Astrocyte (in vitro differentiated cells and primary cell): ENCODE results near the gene BTBD18.

ENCODE experiments used
- EZH2 ChIP-seq: IDR thresholded peaks from 2 replicates; pipeline ENCODE4 v1.6.1; 2012; ENCODE audit warnings: mild to moderate bottlenecking, low read length, inconsistent platforms; ENCODE audit not compliant: insufficient read depth
- TF ChIP-seq, protein P1 (sequence below): IDR thresholded peaks from 2 replicates; pipeline ENCODE4 v1.5.1; 2011; ENCODE audit warnings: low read depth, mild to moderate bottlenecking, inconsistent platforms, low read length, moderate library complexity; ENCODE audit not compliant: insufficient read depth

DNA sequence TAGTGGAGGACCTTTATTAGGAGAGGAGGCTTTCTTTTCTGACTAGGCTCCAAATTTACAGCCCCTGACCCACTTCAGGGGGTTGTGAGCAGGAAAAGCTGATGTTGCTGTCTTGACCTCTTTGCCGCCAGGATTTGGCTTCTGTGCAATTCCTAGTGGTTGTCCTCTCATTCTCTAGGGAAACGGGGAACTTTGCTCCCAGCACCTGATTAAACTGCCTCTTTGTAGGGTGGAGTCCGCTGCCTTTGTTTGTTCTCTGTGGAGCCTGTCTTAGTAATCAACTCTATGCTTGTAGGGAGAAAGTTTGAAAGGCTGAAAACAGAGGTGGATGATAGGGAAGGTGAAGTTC, 26.3 kb upstream of the BTBD18 start:
- TF ChIP-seq, protein P1, sequence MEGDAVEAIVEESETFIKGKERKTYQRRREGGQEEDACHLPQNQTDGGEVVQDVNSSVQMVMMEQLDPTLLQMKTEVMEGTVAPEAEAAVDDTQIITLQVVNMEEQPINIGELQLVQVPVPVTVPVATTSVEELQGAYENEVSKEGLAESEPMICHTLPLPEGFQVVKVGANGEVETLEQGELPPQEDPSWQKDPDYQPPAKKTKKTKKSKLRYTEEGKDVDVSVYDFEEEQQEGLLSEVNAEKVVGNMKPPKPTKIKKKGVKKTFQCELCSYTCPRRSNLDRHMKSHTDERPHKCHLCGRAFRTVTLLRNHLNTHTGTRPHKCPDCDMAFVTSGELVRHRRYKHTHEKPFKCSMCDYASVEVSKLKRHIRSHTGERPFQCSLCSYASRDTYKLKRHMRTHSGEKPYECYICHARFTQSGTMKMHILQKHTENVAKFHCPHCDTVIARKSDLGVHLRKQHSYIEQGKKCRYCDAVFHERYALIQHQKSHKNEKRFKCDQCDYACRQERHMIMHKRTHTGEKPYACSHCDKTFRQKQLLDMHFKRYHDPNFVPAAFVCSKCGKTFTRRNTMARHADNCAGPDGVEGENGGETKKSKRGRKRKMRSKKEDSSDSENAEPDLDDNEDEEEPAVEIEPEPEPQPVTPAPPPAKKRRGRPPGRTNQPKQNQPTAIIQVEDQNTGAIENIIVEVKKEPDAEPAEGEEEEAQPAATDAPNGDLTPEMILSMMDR, result no peak
- TF ChIP-seq EZH2, result no peak
